H1 (cell line): ENCODE results near the gene FAM241B. TPM values are rescaled to one million over a fixed set of nuclear protein-coding genes. Genes with fewer than 3 reads are reported as not detected.

Experiments
- CTCF ChIA-PET: fragments of 300-600 bp; sonication (Branson Sonifier 250); formaldehyde crosslinking; loops from one replicate; lab custom pipeline; 2021; ENCODE audit not compliant: partially characterized antibody; lab: Charles Lee
- POLR2A ChIA-PET: fragments of 300-600 bp; sonication (Branson Sonifier 250); formaldehyde crosslinking; loops from one replicate; lab custom pipeline; 2021; ENCODE audit warnings: inconsistent platforms; ENCODE audit not compliant: partially characterized antibody; lab: Charles Lee
- DNase-seq, 2 experiments: peaks; one replicate each; pipeline versions ENCODE4 v3.0.0 to v3.0.0-alpha.2; 2010 to 2022; ENCODE audit warnings: low spot score in 2 of 2, low read depth in 1 of 2, mixed read lengths in 1 of 2
- FAIRE-seq: peaks from 2 replicates; lab custom pipeline; 2011; peaks lifted over from hg19 to GRCh38; lab: Jason Lieb, UNC
- H2AFZ ChIP-seq: 2 replicates; pipeline ENCODE4 v1.8.1; 2012; ENCODE audit warnings: low read length, inconsistent platforms
- H2AK5ac ChIP-seq: 2 replicates; pipeline ENCODE4 v1.6.1; 2013; ENCODE audit warnings: low read depth, low read length
- H2BK120ac ChIP-seq: replicated peaks from 2 replicates; pipeline ENCODE3; 2013; ENCODE audit warnings: low read depth, low read length, inconsistent platforms
- H2BK12ac ChIP-seq: 2 replicates; pipeline ENCODE4 v1.6.1; 2013; ENCODE audit warnings: low read depth, low read length
- H2BK15ac ChIP-seq: 2 replicates; pipeline ENCODE4 v1.6.1; 2013; ENCODE audit warnings: low read length
- H2BK20ac ChIP-seq: 2 replicates; pipeline ENCODE4 v1.6.1; 2013; ENCODE audit warnings: low read length
- H2BK5ac ChIP-seq: 2 replicates; pipeline ENCODE4 v1.6.1; 2013; ENCODE audit warnings: low read depth, low read length
- H3K14ac ChIP-seq: 2 replicates; pipeline ENCODE4 v1.6.1; 2013; ENCODE audit warnings: inconsistent platforms; ENCODE audit not compliant: insufficient read length
- H3K18ac ChIP-seq: 2 replicates; pipeline ENCODE4 v1.6.1; 2013; ENCODE audit warnings: low read length; ENCODE audit errors: extremely low read depth
- H3K23ac ChIP-seq: 2 replicates; pipeline ENCODE4 v1.6.1; 2013; ENCODE audit warnings: inconsistent platforms; ENCODE audit not compliant: insufficient read length
- H3K23me2 ChIP-seq: 2 replicates; pipeline ENCODE4 v1.6.1; 2013; ENCODE audit warnings: low read depth, low read length
- H3K27ac ChIP-seq: 2 replicates; pipeline ENCODE4 v1.6.1; 2011; ENCODE audit warnings: low read depth, low read length, inconsistent platforms
- H3K27me3 ChIP-seq, 4 experiments: replicated peaks in 1 of 4; 1 replicate in 1 of 4; 2 replicates in 3 of 4; pipeline versions ENCODE4 v1.6.1 to v1.8.1; 2011 to 2013; ENCODE audit warnings: low read length in 3 of 4, mild to moderate bottlenecking in 3 of 4, inconsistent platforms in 2 of 4, mixed read lengths in 2 of 4, moderate library complexity in 1 of 4; ENCODE audit not compliant: control insufficient read depth in 3 of 4, insufficient read depth in 3 of 4; ENCODE audit errors: extremely low read depth in 1 of 4
- H3K36me3 ChIP-seq, 4 experiments: 2 replicates each; pipeline versions ENCODE4 v1.6.1 to v1.8.1; 2011 to 2013; ENCODE audit warnings: mild to moderate bottlenecking in 4 of 4, low read length in 3 of 4, moderate library complexity in 2 of 4, control low read depth in 1 of 4, inconsistent platforms in 1 of 4; ENCODE audit not compliant: insufficient read depth in 4 of 4, control insufficient read depth in 2 of 4
- H3K4ac ChIP-seq: replicated peaks from 2 replicates; pipeline ENCODE3; 2013; ENCODE audit warnings: low read length, low read depth, mixed read lengths, inconsistent platforms; ENCODE audit not compliant: insufficient read length
- H3K4me1 ChIP-seq, 4 experiments: replicated peaks in 1 of 4; 1 replicate in 1 of 4; 2 replicates in 3 of 4; pipeline versions ENCODE4 v1.6.1 to v1.8.1; 2011 to 2013; ENCODE audit warnings: low read length in 3 of 4, inconsistent platforms in 2 of 4, mixed read lengths in 1 of 4; ENCODE audit not compliant: insufficient read depth in 4 of 4, control insufficient read depth in 3 of 4
- H3K4me2 ChIP-seq, 2 experiments: 2 replicates each; pipeline versions ENCODE4 v1.6.1 to v1.8.1; 2011 to 2013; ENCODE audit warnings: low read depth in 2 of 2, low read length in 2 of 2, control low read depth in 1 of 2, inconsistent platforms in 1 of 2, mild to moderate bottlenecking in 1 of 2; ENCODE audit not compliant: insufficient read depth in 1 of 2
- H3K4me3 ChIP-seq, 4 experiments: fragments of 200-600, 300-600 bp in 1 of 4; sonication (generic), shearing (Covaris generic), sonication (Bioruptor Twin) in 1 of 4; 2 replicates each; pipeline versions ENCODE4 v1.5.1 to v1.8.1; 2011 to 2016; ENCODE audit warnings: low read length in 4 of 4, low read depth in 3 of 4, control low read depth in 2 of 4, inconsistent platforms in 2 of 4, mild to moderate bottlenecking in 2 of 4, mixed read lengths in 1 of 4, moderate library complexity in 1 of 4; ENCODE audit not compliant: insufficient read depth in 2 of 4; ENCODE audit errors: extremely low read depth in 1 of 4
- H3K56ac ChIP-seq: replicated peaks from 2 replicates; pipeline ENCODE3; 2013; ENCODE audit warnings: low read depth, mild to moderate bottlenecking, mixed read lengths, low read length, inconsistent platforms; ENCODE audit not compliant: insufficient read length
- H3K79me1 ChIP-seq: 2 replicates; pipeline ENCODE4 v1.6.1; 2013; ENCODE audit warnings: low read depth, low read length, control low read depth
- H3K79me2 ChIP-seq, 2 experiments: 2 replicates each; pipeline versions ENCODE4 v1.6.1 to v1.8.1; 2012 to 2013; ENCODE audit warnings: low read length in 2 of 2, mild to moderate bottlenecking in 2 of 2, inconsistent platforms in 1 of 2; ENCODE audit not compliant: insufficient read depth in 2 of 2, control insufficient read depth in 1 of 2
- H3K9ac ChIP-seq, 4 experiments: replicated peaks in 1 of 4; 1 replicate in 1 of 4; 2 replicates in 3 of 4; pipeline versions ENCODE4 v1.6.1 to v1.8.1; 2011 to 2013; ENCODE audit warnings: low read depth in 3 of 4, low read length in 3 of 4, control low read depth in 2 of 4, mild to moderate bottlenecking in 2 of 4, moderate library complexity in 2 of 4, inconsistent platforms in 1 of 4; ENCODE audit errors: extremely low read depth in 1 of 4
- H3K9me3 ChIP-seq, 2 experiments: 2 replicates each; pipeline versions ENCODE4 v1.6.1 to v1.8.1; 2012 to 2013; ENCODE audit warnings: mild to moderate bottlenecking in 2 of 2, moderate library complexity in 2 of 2, control low read depth in 1 of 2, inconsistent platforms in 1 of 2, low read depth in 1 of 2, low read length in 1 of 2, mixed read lengths in 1 of 2; ENCODE audit not compliant: insufficient read depth in 2 of 2
- H4K20me1 ChIP-seq, 2 experiments: replicated peaks in 1 of 2; 2 replicates each; pipeline versions ENCODE3 to v1.8.1; 2011 to 2013; ENCODE audit warnings: inconsistent platforms in 2 of 2, low read length in 2 of 2, mild to moderate bottlenecking in 1 of 2; ENCODE audit not compliant: insufficient read depth in 2 of 2, control insufficient read depth in 1 of 2
- H4K5ac ChIP-seq: 2 replicates; pipeline ENCODE4 v1.6.1; 2013; ENCODE audit warnings: low read length, low read depth, mixed read lengths, inconsistent platforms; ENCODE audit not compliant: insufficient read length
- H4K8ac ChIP-seq: 2 replicates; pipeline ENCODE4 v1.8.0; 2013; ENCODE audit warnings: mild to moderate bottlenecking, moderate library complexity, low read length, inconsistent platforms; ENCODE audit not compliant: insufficient read depth; ENCODE audit errors: extremely low read depth
- H4K91ac ChIP-seq: replicated peaks from 2 replicates; pipeline ENCODE3; 2013; ENCODE audit warnings: low read length, mixed read lengths, inconsistent platforms; ENCODE audit not compliant: insufficient read length
- HDAC6 ChIP-seq: IDR thresholded peaks from one replicate; pipeline ENCODE4 v1.7.1; 2012; ENCODE audit warnings: low read depth, mild to moderate bottlenecking, inconsistent platforms, low read length, moderate library complexity
- JUN ChIP-seq: IDR thresholded peaks from 2 replicates; pipeline ENCODE4 v1.6.1; 2011; ENCODE audit warnings: low read depth, mild to moderate bottlenecking, improper control_type of control experiment, low read length
- JUND ChIP-seq: IDR thresholded peaks from 2 replicates; pipeline ENCODE4 v1.6.1; 2011; ENCODE audit warnings: mild to moderate bottlenecking, improper control_type of control experiment, low read length
- MAFK ChIP-seq: IDR thresholded peaks from 2 replicates; pipeline ENCODE4 v1.6.1; 2012; ENCODE audit warnings: low read depth, mild to moderate bottlenecking, improper control_type of control experiment, low read length
- WGBS, 2 experiments: shearing (Covaris generic) in 1 of 2; methylation state at CpG; one replicate each; pipeline versions ENCODE4 v1.1.6 to v1.1.7; 2013 to 2015; ENCODE audit warnings: low lambda C conversion rate in 2 of 2, mixed read lengths in 2 of 2, inconsistent platforms in 1 of 2, low coverage in 1 of 2, missing lambda C conversion rate in 1 of 2; ENCODE audit not compliant: insufficient replicate concordance in 2 of 2, insufficient coverage in 1 of 2, insufficient read length in 1 of 2; ENCODE audit errors: extremely low coverage in 1 of 2, missing lambda C conversion rate in 1 of 2; 5-methylcytosine and 5-hydroxymethylcytosine counted together
- polyA plus RNA-seq, 7 experiments: library from polyadenylated mRNA; depleted of rRNA in 3 of 7; stranded (reverse) in 5 of 7; unstranded in 2 of 7; fragments of >200 nt in 5 of 7; fragments of 200-250 nt in 2 of 7; gene quantifications; 1 replicate in 5 of 7; 2 replicates in 1 of 7; 4 replicates in 1 of 7; pipeline versions ENCODE4 v1.2.1 to v1.2.3, GENCODE V29; 2011 to 2013; ENCODE audit warnings: missing spikeins in 2 of 7, mixed read lengths in 2 of 7
- total RNA-seq: library from RNA; stranded (reverse); fragmentation: NEBNext Ultra II Directional; extraction: Animal tissue kit (Norgen Biotek cat#: 25700); gene quantifications from 2 replicates; pipeline ENCODE4 v1.2.1, GENCODE V29; 2021

Gene FAM241B
- total and polyA plus RNA-seq, 2 of the 8 experiments (the other 6 are each of a cell fraction or from before 2014, with no cell fraction given): 19.3 to 30.1 TPM

DNA sequence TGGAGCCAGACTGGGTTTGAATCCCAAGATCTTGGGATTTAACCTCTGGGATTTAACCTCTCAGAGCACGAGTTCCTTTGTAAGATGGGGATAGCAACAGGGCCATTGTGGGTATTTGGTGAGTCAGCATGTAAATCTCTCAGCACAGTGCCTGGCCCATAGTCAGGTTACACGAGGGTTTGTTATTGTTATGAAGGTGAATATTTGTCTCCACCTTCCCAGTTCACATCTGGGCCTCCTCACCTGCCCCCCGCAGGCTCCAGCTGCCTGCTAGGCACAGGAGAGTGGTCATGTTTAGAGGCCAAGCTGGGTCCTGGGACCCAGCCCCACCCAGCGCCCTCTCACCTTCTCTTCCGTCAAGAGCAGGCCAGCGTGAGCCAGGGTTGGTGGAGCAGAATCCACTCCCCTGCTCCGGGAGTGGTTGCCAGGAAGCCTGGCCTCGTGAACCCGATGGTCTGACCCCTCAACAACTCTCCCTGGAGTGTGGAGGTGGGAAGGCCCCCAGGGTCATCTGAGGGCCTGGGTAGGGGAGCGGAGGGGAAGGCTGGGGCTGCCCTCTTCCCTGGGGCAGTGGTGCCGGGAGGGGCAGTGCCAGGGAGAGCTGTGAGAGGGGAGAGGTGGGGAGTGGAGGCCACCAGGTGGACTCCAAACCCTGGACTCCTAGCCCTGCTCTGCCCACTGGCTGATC lies 26.0 kb downstream of the FAM241B start:
- no peak overlapping the region for H3K9ac ChIP-seq
- peak overlapping the region; percentile 56 for H2BK120ac ChIP-seq
- peak overlapping the region; percentile 84 for H4K91ac ChIP-seq
- H3K36me3 ChIP-seq: no peaks in the 10 kb centered on the region
- no peak overlapping the region; the same call in 1 of the 2 replicates for H3K27ac ChIP-seq
- H2BK12ac ChIP-seq: peak overlapping the region; percentile 84
- TF ChIP-seq JUN: no peak
- TF ChIP-seq MAFK: peak; percentile 71
- peak; percentile 63; the same call in 1 of the 2 replicates for TF ChIP-seq JUND
- TF ChIP-seq HDAC6: no peak
- TF ChIP-seq, all 59 proteins: peak for 2
- Histone ChIP-seq H3K18ac (peak overlapping the region; percentile 78; the same call in 1 of the 2 replicates), H2AK5ac (peak overlapping the region; percentile 39; the same call in 1 of the 2 replicates), H2BK5ac (peak overlapping the region; percentile 75; the same call in 1 of the 2 replicates), H3K4me1 (peaks cover 0 to 26% (median 13%) of the 10 kb centered on the region in 4 experiments; a peak in 6 of 7 replicates), H4K8ac (peak overlapping the region; percentile 28; the same call in 1 of the 2 replicates), H3K4me2 (no peak overlapping the region), H2BK20ac (peak overlapping the region; percentile 43; the same call in 1 of the 2 replicates), H3K79me2 (no peaks in the 10 kb centered on the region), H3K23ac (no peak overlapping the region), H3K23me2 (no peaks in the 10 kb centered on the region), H2BK15ac (no peak overlapping the region), H3K27me3 (peaks cover 0 to 3% (median 0%) of the 10 kb centered on the region in 4 experiments; a peak in 4 of 7 replicates), H4K5ac (peak overlapping the region; percentile 19), H2AFZ (peak overlapping the region; percentile 28; the same call in 1 of the 2 replicates), H3K9me3 (no peaks in the 10 kb centered on the region), H3K14ac (no peak overlapping the region), H3K56ac (no peak overlapping the region), H3K4me3 (no peak overlapping the region), H3K4ac (no peak overlapping the region), H4K20me1 (no peaks in the 10 kb centered on the region), H3K79me1 (no peaks in the 10 kb centered on the region)
- peak; percentile 42 for FAIRE-seq
- no peak for DNase-seq
- CTCF ChIA-PET: interaction anchor here (0.8 to 59.4 kb wide), 8 partner anchors 5 to 239 kb away, joined by 4 to 1374 read pairs (median 504); partner anchors contain the start of gene TACR2
- POLR2A ChIA-PET: interaction anchor here (1.0 to 1.2 kb wide), 2 partner anchors 10 to 30 kb away, joined by 3 to 4 read pairs; no protein-coding TSS in a partner anchor
- WGBS, 2 experiments: 70% methylated on average over 10 of the region's 11 CpGs; no CpG with 5 or more reads in 1 of the 2 experiments
